ENCODE measurements around the gene KDR.

The KDR gene

DNA sequence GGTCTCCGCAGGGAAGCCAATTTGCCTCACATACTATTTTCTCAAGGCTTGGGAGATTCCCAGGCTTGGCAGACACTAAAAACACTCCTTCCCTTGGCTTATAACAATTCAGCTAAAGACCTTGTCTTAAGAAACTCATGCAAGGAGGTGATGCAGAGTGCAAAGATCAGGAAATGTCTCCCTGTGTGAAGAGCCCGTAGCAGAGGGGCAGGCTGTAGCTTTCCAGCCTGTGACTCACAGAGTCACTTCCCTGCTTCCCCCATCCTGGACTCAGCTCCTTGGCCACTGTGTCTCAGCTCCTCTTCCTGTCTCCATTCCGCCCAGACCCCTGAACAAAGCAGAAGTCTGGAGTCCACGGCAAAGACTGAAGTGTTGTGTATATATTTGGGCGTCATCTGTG is 56.1 kb downstream of the KDR start:
- no peak overlapping the region for H3K4me3 ChIP-seq (ENCODE audit: low read depth, low read length)
- peak overlapping the region; percentile 30 for H3K27ac ChIP-seq
- H3K27me3 ChIP-seq (replicated peaks) = no peaks in the 10 kb centered on the region
- in situ Hi-C loops (cut with HindIII; ENCODE audit: low pct_ligation_motif_present, low sequenced_read_pairs) = no loop called here
- DNase-seq = peak; percentile 61
- H3K36me3 ChIP-seq (replicated peaks) = no peaks in the 10 kb centered on the region
- no peak for TF ChIP-seq CTCF (IDR thresholded peaks at IDR 0.05; ENCODE audit: low read depth, low read length, missing control alignments)

- no peaks in the 10 kb centered on the region for H3K36me3 ChIP-seq (replicated peaks)
- no peak for TF ChIP-seq CTCF (IDR thresholded peaks at IDR 0.05; ENCODE audit: low read depth, low read length, missing control alignments)
- H3K4me3 ChIP-seq (ENCODE audit: low read depth, low read length) = no peak overlapping the region
- no peak for DNase-seq
- in situ Hi-C loops (cut with HindIII; ENCODE audit: low pct_ligation_motif_present, low sequenced_read_pairs) = no loop called here
- H3K27me3 ChIP-seq (replicated peaks) = no peaks in the 10 kb centered on the region
- peak overlapping the region; percentile 30 for H3K27ac ChIP-seq
Observed at GRCh38 chr4:55068522-55068921, 56.9 kb downstream of the KDR start.

DNA sequence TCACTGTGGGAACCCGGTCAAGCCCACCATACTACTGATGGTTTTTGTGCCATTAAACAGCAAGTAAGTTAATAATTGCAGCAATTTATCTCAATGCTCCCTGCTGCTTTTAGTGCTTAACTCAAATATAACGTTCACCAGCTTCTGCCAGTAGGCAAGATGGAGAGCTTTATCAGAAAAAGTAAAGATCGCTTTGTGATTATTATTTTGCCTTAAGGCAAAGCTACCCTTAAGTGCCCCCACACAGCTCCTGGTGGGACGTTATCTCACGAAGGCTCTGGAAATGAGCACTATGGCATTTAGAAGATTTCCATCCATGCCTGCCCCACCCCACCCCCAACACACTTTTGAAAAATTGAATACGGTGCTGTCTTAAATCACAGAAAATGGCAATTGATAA is 59.4 kb downstream of the KDR start:
- Histone ChIP-seq H3K36me3 (replicated peaks) (no peaks in the 10 kb centered on the region), H3K4me3 (ENCODE audit: low read depth, low read length) (no peak overlapping the region), H3K27me3 (replicated peaks) (no peaks in the 10 kb centered on the region), H3K27ac (no peak overlapping the region)
- in situ Hi-C loops (cut with HindIII; ENCODE audit: low pct_ligation_motif_present, low sequenced_read_pairs) = no loop called here
- no peak for TF ChIP-seq CTCF (IDR thresholded peaks at IDR 0.05; ENCODE audit: low read depth, low read length, missing control alignments)
- no peak for DNase-seq

DNA sequence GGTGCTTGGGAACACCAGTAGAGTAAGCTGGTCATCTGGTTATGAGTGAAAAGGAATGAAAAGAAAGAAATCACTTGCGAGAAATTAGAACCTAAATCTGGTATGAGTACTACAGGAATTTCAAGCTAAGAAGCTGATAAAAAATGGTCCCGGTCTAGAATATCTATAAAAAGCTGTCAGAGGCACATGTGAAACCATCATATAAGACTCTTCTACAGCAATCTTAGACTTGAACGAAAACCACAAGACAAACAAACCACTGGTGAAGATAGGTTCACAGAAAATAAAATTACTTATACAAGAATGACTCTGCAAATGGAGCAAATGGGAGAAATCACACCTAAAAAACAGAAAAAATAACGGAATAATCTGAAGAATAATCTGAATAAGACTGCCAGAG is 69.9 kb downstream of the KDR start:
- no peak for TF ChIP-seq CTCF (IDR thresholded peaks at IDR 0.05; ENCODE audit: low read depth, low read length, missing control alignments)
- in situ Hi-C loops (cut with HindIII; ENCODE audit: low pct_ligation_motif_present, low sequenced_read_pairs) = no loop called here
- Histone ChIP-seq H3K4me3 (ENCODE audit: low read depth, low read length) (no peak overlapping the region), H3K27ac (no peak overlapping the region), H3K36me3 (replicated peaks) (no peaks in the 10 kb centered on the region), H3K27me3 (replicated peaks) (no peaks in the 10 kb centered on the region)
- no peak for DNase-seq

GRCh38 chr4:55051532-55051931 is 73.9 kb downstream of the KDR start:
- in situ Hi-C loops (cut with HindIII; ENCODE audit: low pct_ligation_motif_present, low sequenced_read_pairs) = no loop called here
- H3K27me3 ChIP-seq (replicated peaks) = no peaks in the 10 kb centered on the region
- no peaks in the 10 kb centered on the region for H3K36me3 ChIP-seq (replicated peaks)
- TF ChIP-seq CTCF (IDR thresholded peaks at IDR 0.05; ENCODE audit: low read depth, low read length, missing control alignments) = no peak
- no peak overlapping the region for H3K27ac ChIP-seq
- no peak overlapping the region for H3K4me3 ChIP-seq (ENCODE audit: low read depth, low read length)
- no peak for DNase-seq

DNA sequence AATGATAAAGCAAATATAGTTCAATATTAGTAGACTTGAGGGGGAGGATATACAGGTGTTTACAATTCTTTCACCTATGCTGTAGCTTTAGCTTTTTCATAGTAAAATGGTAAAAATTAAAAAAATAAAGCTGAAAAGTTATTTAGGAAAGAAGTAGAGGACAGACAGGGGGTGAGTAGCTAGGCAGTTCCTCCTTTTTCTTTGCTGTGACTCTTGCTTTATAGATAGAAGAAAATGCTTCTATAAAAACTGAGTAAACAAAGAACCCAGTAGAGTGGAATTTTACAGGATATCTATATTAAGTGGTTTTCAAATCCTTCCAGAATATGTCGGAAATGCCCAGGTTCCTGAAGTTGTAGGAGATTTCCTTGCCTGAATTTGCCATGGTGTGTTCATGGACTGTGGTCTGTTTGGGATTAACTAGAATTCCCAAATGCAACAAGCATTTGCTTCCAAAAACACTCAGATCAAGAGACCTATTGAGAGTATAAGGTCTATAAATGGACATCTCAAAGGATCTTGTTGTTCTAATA is 74.9 kb downstream of the KDR start:
- in situ Hi-C loops (cut with HindIII; ENCODE audit: low pct_ligation_motif_present, low sequenced_read_pairs) = no loop called here
- H3K27me3 ChIP-seq (replicated peaks) = no peaks in the 10 kb centered on the region
- DNase-seq = no peak

More for the DNA sequence above, 74.9 kb downstream of the KDR start:
- Histone ChIP-seq H3K36me3 (replicated peaks) (no peaks in the 10 kb centered on the region), H3K4me3 (ENCODE audit: low read depth, low read length) (no peak overlapping the region), H3K27ac (no peak overlapping the region)
- no peak for TF ChIP-seq CTCF (IDR thresholded peaks at IDR 0.05; ENCODE audit: low read depth, low read length, missing control alignments)

Data from brain microvascular endothelial cell (primary cell).